ENCODE results near the gene BDNF. TPM values are rescaled to one million over a fixed set of nuclear protein-coding genes. Genes with fewer than 3 reads are reported as not detected.

BDNF gene
- total and polyA plus RNA-seq, 4 donors: 0.03 to 0.28 (median 0.07) TPM

DNA sequence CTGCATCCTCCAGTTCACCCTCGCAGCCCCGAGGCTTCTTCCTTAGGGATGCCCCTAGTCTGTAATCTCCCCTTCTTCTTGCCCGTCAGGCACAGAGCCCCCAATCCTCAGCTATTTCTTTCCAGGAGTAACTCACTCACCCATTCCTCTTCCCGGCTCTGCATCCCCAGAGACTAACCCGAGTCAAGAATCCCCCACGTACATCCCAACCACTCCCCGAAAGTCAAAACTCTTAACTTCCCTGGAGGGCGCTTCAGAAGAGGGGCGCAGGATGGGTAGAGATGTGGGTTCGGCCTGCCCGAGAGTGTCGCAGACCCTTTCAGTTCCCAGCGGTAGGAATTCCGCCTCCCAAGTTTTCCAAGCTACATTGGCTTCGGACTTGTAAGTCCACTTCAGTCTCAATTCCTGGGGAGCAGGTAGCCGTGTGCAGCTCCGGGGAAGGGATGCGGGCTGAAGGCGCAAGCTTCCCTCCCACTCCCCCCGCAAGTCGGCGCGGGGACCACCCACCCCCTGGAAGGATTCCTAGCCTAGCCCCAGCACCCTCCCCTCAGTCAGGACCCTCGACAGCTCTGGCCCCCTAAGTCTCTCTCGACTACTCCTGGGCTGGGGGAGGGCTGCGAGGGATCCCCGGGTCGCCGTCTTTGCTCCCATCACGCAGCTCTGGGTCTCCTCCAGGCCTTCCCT, 871 bp downstream of the BDNF start:
- DNase-seq (ENCODE audit: low spot score): no peak
- WGBS: 2% methylated on average over 30 of the region's 30 CpGs
- no peaks in the 10 kb centered on the region for H3K36me3 ChIP-seq (ENCODE audit: control insufficient read depth in 4 of 4, insufficient read depth in 3 of 4, low read depth in 1 of 4, low read length in 3 of 4)
- H3K9me3 ChIP-seq (ENCODE audit: control insufficient read depth in 4 of 4, low read length in 3 of 4): no peaks in the 10 kb centered on the region
- H3K9ac ChIP-seq (ENCODE audit: low read depth in 1 of 2, low read length in 2 of 2): no peak overlapping the region
- H3K27me3 ChIP-seq (ENCODE audit: control insufficient read depth in 4 of 4, insufficient read depth in 4 of 4, low read length in 3 of 4): peaks cover 0 to 12% (median 5%) of the 10 kb centered on the region in 4 donors
- H3K27ac ChIP-seq (ENCODE audit: low read depth in 1 of 2, low read length in 2 of 2): no peak overlapping the region
- TF ChIP-seq YY1 (IDR thresholded peaks at IDR 0.05): no peak
- TF ChIP-seq, protein P1, sequence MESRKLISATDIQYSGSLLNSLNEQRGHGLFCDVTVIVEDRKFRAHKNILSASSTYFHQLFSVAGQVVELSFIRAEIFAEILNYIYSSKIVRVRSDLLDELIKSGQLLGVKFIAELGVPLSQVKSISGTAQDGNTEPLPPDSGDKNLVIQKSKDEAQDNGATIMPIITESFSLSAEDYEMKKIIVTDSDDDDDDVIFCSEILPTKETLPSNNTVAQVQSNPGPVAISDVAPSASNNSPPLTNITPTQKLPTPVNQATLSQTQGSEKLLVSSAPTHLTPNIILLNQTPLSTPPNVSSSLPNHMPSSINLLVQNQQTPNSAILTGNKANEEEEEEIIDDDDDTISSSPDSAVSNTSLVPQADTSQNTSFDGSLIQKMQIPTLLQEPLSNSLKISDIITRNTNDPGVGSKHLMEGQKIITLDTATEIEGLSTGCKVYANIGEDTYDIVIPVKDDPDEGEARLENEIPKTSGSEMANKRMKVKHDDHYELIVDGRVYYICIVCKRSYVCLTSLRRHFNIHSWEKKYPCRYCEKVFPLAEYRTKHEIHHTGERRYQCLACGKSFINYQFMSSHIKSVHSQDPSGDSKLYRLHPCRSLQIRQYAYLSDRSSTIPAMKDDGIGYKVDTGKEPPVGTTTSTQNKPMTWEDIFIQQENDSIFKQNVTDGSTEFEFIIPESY (IDR thresholded peaks at IDR 0.05): no peak
- TF ChIP-seq, protein P2, sequence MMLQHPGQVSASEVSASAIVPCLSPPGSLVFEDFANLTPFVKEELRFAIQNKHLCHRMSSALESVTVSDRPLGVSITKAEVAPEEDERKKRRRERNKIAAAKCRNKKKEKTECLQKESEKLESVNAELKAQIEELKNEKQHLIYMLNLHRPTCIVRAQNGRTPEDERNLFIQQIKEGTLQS (IDR thresholded peaks at IDR 0.05): no peak
- no peak for TF ChIP-seq CTCF (IDR thresholded peaks at IDR 0.05; ENCODE audit: low read depth, low read length, missing input control)
- no peak for TF ChIP-seq GABPA (IDR thresholded peaks at IDR 0.05 in 1 of 2, conservative IDR thresholded peaks at IDR 0.05 in 1 of 2)
- no peak for TF ChIP-seq SP1 (IDR thresholded peaks at IDR 0.05)
- TF ChIP-seq RXRA (IDR thresholded peaks at IDR 0.05): no peak
- no peak for TF ChIP-seq HNF4A (conservative IDR thresholded peaks at IDR 0.05)
- TF ChIP-seq, protein P3, sequence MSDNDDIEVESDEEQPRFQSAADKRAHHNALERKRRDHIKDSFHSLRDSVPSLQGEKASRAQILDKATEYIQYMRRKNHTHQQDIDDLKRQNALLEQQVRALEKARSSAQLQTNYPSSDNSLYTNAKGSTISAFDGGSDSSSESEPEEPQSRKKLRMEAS (IDR thresholded peaks at IDR 0.05): no peak
- no peak for TF ChIP-seq FOXA1 (IDR thresholded peaks at IDR 0.05)
- no peak for TF ChIP-seq EGR1 (IDR thresholded peaks at IDR 0.05; ENCODE audit: low read depth in 2 of 2)
- TF ChIP-seq TAF1 (conservative IDR thresholded peaks at IDR 0.05): no peak
- TF ChIP-seq JUND (IDR thresholded peaks at IDR 0.05): no peak
- TF ChIP-seq REST (IDR thresholded peaks at IDR 0.05): no peak
- no peak for TF ChIP-seq HNF4G (IDR thresholded peaks at IDR 0.05)
- no peak for TF ChIP-seq FOXA2 (IDR thresholded peaks at IDR 0.05)
- TF ChIP-seq NR2F2 (IDR thresholded peaks at IDR 0.05): no peak
- no peak for TF ChIP-seq RAD21 (IDR thresholded peaks at IDR 0.05)
- peak overlapping the region in 1 of 3 donors; percentile 67 for H3K4me3 ChIP-seq (ENCODE audit: low read depth in 1 of 3, low read length in 3 of 3)
- peaks cover 11 to 31% (median 27%) of the 10 kb centered on the region in 4 donors for H3K4me1 ChIP-seq (ENCODE audit: control insufficient read depth in 4 of 4, insufficient read depth in 4 of 4, low read length in 3 of 4)

Data from liver (tissue), 9 donors.